PC-3 (cell line): ENCODE measurements around the gene PADI3. TPM values are rescaled to one million over a fixed set of nuclear protein-coding genes. Genes with fewer than 3 reads are reported as not detected.

Experiments used
- ATAC-seq: fragments of 200-7000 bp; cut with Tn5 transposase; 2 replicates; pipeline ENCODE4 v1.9.1; 2020; ENCODE audit warnings: mild to moderate bottlenecking, moderate library complexity
- BruUV-seq: library from RNA; stranded (reverse); fragments of 400-500 nt; replicated peaks from 2 replicates; lab custom pipeline; 2021; lab: Mats Ljungman, UMichigan
- CTCF ChIA-PET: fragments of 300-600 bp; sonication (Branson Sonifier 250); formaldehyde crosslinking; loops from one replicate; lab custom pipeline; 2022; ENCODE audit warnings: antibody characterized with exemption; lab: Charles Lee
- POLR2A ChIA-PET: fragments of 300-600 bp; sonication (Branson Sonifier 250); formaldehyde crosslinking; loops from one replicate; lab custom pipeline; 2022; ENCODE audit warnings: antibody characterized with exemption; ENCODE audit not compliant: unreplicated experiment; lab: Charles Lee
- DNase-seq: peaks from one replicate; pipeline ENCODE4 v3.0.0-alpha.2; 2015
- H2AFZ ChIP-seq: fragments of 300-600 bp; sonication (generic); 2 replicates; pipeline ENCODE4 v1.6.0; 2016; ENCODE audit warnings: antibody characterized with exemption, low read length
- H3F3A ChIP-seq: fragments of 300-600 bp; sonication (generic); one replicate; pipeline ENCODE4 v1.6.0; 2017; ENCODE audit warnings: antibody characterized with exemption, low read length, control low read depth, mild to moderate bottlenecking; ENCODE audit not compliant: unreplicated experiment
- H3K27ac ChIP-seq: fragments of 300-600 bp; sonication (generic); 2 replicates; pipeline ENCODE4 v1.5.1; 2016; ENCODE audit warnings: mild to moderate bottlenecking, low read length
- H3K27me3 ChIP-seq: fragments of 300-600 bp; sonication (generic); 2 replicates; pipeline ENCODE4 v1.6.1; 2016; ENCODE audit warnings: low read length, mixed read lengths
- H3K36me3 ChIP-seq: fragments of 300-600 bp; sonication (generic); 2 replicates; pipeline ENCODE4 v1.6.1; 2016; ENCODE audit warnings: low read depth, mixed run types, low read length, mixed read lengths
- H3K4me1 ChIP-seq: fragments of 300-600 bp; sonication (generic); 2 replicates; pipeline ENCODE4 v1.5.1; 2016; ENCODE audit warnings: low read length; ENCODE audit not compliant: insufficient read depth
- H3K4me2 ChIP-seq: fragments of 300-600 bp; sonication (generic); 2 replicates; pipeline ENCODE4 v1.6.0; 2016; ENCODE audit warnings: low read length
- H3K4me3 ChIP-seq: fragments of 300-600 bp; sonication (generic); 2 replicates; pipeline ENCODE4 v1.5.1; 2016; ENCODE audit warnings: mild to moderate bottlenecking, low read length, mixed read lengths
- H3K79me2 ChIP-seq: fragments of 300-600 bp; sonication (generic); 2 replicates; pipeline ENCODE4 v1.6.1; 2017; ENCODE audit warnings: low read length, mixed read lengths
- H3K9ac ChIP-seq: fragments of 300-600 bp; sonication (generic); 2 replicates; pipeline ENCODE4 v1.6.0; 2016; ENCODE audit warnings: mild to moderate bottlenecking, low read length
- H3K9me2 ChIP-seq: fragments of 300-600 bp; sonication (generic); replicated peaks from 2 replicates; pipeline ENCODE4 v1.6.1; 2016; ENCODE audit warnings: mixed run types, low read length, mixed read lengths
- H3K9me3 ChIP-seq: fragments of 300-600 bp; sonication (generic); 2 replicates; pipeline ENCODE4 v1.6.1; 2016; ENCODE audit warnings: low read length, mixed read lengths
- H4K20me1 ChIP-seq: fragments of 300-600 bp; sonication (generic); 2 replicates; pipeline ENCODE4 v1.6.1; 2016; ENCODE audit warnings: low read length, mixed read lengths
- CTCF ChIP-seq: fragments of 300-600 bp; sonication (generic); conservative IDR thresholded peaks from 2 replicates; pipeline ENCODE4 v1.5.1; 2017; ENCODE audit warnings: antibody characterized with exemption, low read depth, mild to moderate bottlenecking, low read length
- EZH2 ChIP-seq: fragments of 300-600 bp; sonication (generic); IDR thresholded peaks from one replicate; pipeline ENCODE4 v1.6.1; 2017; ENCODE audit warnings: antibody characterized with exemption, mild to moderate bottlenecking, low read length; ENCODE audit not compliant: unreplicated experiment
- EZH2phosphoT487 ChIP-seq: fragments of 300-600 bp; sonication (generic); IDR thresholded peaks from 2 replicates; pipeline ENCODE4 v1.6.1; 2018; ENCODE audit warnings: mild to moderate bottlenecking, antibody characterized with exemption, low read length, borderline replicate concordance
- intact Hi-C: fragments of 100-400 bp; cut with micrococcal nuclease; formaldehyde crosslinking; loops from 2 replicates; pipeline ENCODE4 v1.9.0; 2023
- total RNA-seq: library from RNA; depleted of rRNA; stranded (reverse); fragments of >200 nt; gene quantifications from 2 replicates; pipeline ENCODE4 v1.2.3, GENCODE V29; 2014

The PADI3 gene
- total RNA-seq, 1 experiment from 2014 or later: 0.26 TPM

GRCh38 chr1:17235135-17235885 lies 13.6 kb upstream of the PADI3 start:
- POLR2A ChIA-PET: no interaction called here
- H3K27ac ChIP-seq: peak overlapping the region; percentile 7; the same call in 1 of the 2 replicates

GRCh38 chr1:17236779-17237560 lies 11.9 kb upstream of the PADI3 start:
- Histone ChIP-seq H3K9ac (no peak overlapping the region), H3K9me2 (no peaks in the 10 kb centered on the region), H3K9me3 (no peaks in the 10 kb centered on the region), H2AFZ (0 out of 2 replicates have a peak overlapping the region, but pooled peaks have one; percentile 16), H3K4me2 (peak overlapping the region; percentile 26; the same call in 1 of the 2 replicates), H4K20me1 (no peaks in the 10 kb centered on the region), H3F3A (peaks cover 5% of the 10 kb centered on the region), H3K4me3 (no peak overlapping the region), H3K36me3 (no peaks in the 10 kb centered on the region), H3K27ac (peak overlapping the region; percentile 7; the same call in 1 of the 2 replicates), H3K79me2 (no peaks in the 10 kb centered on the region), H3K27me3 (no peaks in the 10 kb centered on the region), H3K4me1 (peaks cover 33% of the 10 kb centered on the region)
- TF ChIP-seq EZH2: no peak
- peak; percentile 91 for TF ChIP-seq CTCF
- TF ChIP-seq EZH2phosphoT487: no peak
- intact Hi-C loops: loop anchor here (1.0 kb wide), 4 partner anchors 69 to 178 kb away; no protein-coding TSS in a partner anchor
- no TSS peak for BruUV-seq
- ChIA-PET POLR2A (no interaction called here), CTCF (interaction anchor here (0.8 to 1.3 kb wide), 6 partner anchors 37 to 132 kb away, joined by 3 to 8 read pairs (median 4); no protein-coding TSS in a partner anchor)
- peak; percentile 42 for ATAC-seq
- peak; percentile 97 for DNase-seq

More at GRCh38 chr1:17235135-17235885, 13.6 kb upstream of the PADI3 start:
- no peak overlapping the region for H3K4me2 ChIP-seq
- H3K79me2 ChIP-seq: no peaks in the 10 kb centered on the region
- ATAC-seq: no peak
- no peaks in the 10 kb centered on the region for H3K36me3 ChIP-seq
- no peak for TF ChIP-seq EZH2phosphoT487
- TF ChIP-seq EZH2: no peak
- no peak for TF ChIP-seq CTCF
- intact Hi-C loops: no loop called here
- no peaks in the 10 kb centered on the region for H4K20me1 ChIP-seq
- peaks cover 40% of the 10 kb centered on the region for H3K4me1 ChIP-seq
- CTCF ChIA-PET: no interaction called here
- no TSS peak for BruUV-seq
- no peak for DNase-seq
- H3K9me3 ChIP-seq: no peaks in the 10 kb centered on the region
- no peaks in the 10 kb centered on the region for H3K27me3 ChIP-seq
- peaks cover 5% of the 10 kb centered on the region for H3F3A ChIP-seq
- no peak overlapping the region for H3K9ac ChIP-seq
- no peaks in the 10 kb centered on the region for H3K9me2 ChIP-seq
- no peak overlapping the region for H3K4me3 ChIP-seq
- no peak overlapping the region for H2AFZ ChIP-seq
